OCI-LY1 (cell line): Measurements from ENCODE around the gene ITSN2.

ENCODE experiments used
- EZH2 ChIP-seq: fragments of 200-600 bp; sonication (generic), shearing (Covaris generic); IDR thresholded peaks from 2 replicates; pipeline ENCODE4 v1.8.0; 2017; ENCODE audit warnings: borderline replicate concordance, mixed run types, mild to moderate bottlenecking, antibody characterized with exemption, low read length, moderate library complexity, mixed read lengths
- TF ChIP-seq, protein P1 (sequence below): fragments of 200-600 bp; sonication (generic), shearing (Covaris generic); IDR thresholded peaks from 2 replicates; pipeline ENCODE4 v1.5.1; 2017; ENCODE audit warnings: mild to moderate bottlenecking, antibody characterized with exemption, low read length, moderate library complexity, mixed read lengths

- TF ChIP-seq, protein P1, sequence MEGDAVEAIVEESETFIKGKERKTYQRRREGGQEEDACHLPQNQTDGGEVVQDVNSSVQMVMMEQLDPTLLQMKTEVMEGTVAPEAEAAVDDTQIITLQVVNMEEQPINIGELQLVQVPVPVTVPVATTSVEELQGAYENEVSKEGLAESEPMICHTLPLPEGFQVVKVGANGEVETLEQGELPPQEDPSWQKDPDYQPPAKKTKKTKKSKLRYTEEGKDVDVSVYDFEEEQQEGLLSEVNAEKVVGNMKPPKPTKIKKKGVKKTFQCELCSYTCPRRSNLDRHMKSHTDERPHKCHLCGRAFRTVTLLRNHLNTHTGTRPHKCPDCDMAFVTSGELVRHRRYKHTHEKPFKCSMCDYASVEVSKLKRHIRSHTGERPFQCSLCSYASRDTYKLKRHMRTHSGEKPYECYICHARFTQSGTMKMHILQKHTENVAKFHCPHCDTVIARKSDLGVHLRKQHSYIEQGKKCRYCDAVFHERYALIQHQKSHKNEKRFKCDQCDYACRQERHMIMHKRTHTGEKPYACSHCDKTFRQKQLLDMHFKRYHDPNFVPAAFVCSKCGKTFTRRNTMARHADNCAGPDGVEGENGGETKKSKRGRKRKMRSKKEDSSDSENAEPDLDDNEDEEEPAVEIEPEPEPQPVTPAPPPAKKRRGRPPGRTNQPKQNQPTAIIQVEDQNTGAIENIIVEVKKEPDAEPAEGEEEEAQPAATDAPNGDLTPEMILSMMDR: no peak
- no peak for TF ChIP-seq EZH2
These were observed 138.8 kb downstream of the ITSN2 start for GRCh38 chr2:24221343-24222050.
